ENCODE results near the gene HOXA3. TPM values are rescaled to one million over a fixed set of nuclear protein-coding genes. Genes with fewer than 3 reads are reported as not detected.

HOXA3 gene
- total and polyA plus RNA-seq, 8 donors = 0.87 to 42.6 (median 5.0) TPM

GRCh38 chr7:27094304-27095049 is 57.9 kb downstream of the HOXA3 start:
- DNase-seq = peak in 1 of 2 donors; percentile 23
- Histone ChIP-seq H3K9me3 (no peaks in the 10 kb centered on the region), H3K36me3 (no peaks in the 10 kb centered on the region), H3K27me3 (peaks cover 0 to 88% (median 46%) of the 10 kb centered on the region in 3 donors), H3K27ac (peak overlapping the region in 1 of 5 donors; percentile 99), H3K4me1 (peaks cover 8 to 33% (median 23%) of the 10 kb centered on the region in 4 donors), H3K4me3 (no peak overlapping the region)
- 59 to 75% (median 67%) methylated on average over 28 to 29 of the region's 29 CpGs for WGBS, 5 donors
- TF ChIP-seq POLR2AphosphoS5 (IDR thresholded peaks at IDR 0.05) (no peak), POLR2A (IDR thresholded peaks at IDR 0.05) (no peak), CTCF (IDR thresholded peaks at IDR 0.05) (no peak), EP300 (IDR thresholded peaks at IDR 0.05) (no peak)
- intact Hi-C loops (cut with DNase I; ENCODE audit: low total_unique reads) = no loop called here

DNA sequence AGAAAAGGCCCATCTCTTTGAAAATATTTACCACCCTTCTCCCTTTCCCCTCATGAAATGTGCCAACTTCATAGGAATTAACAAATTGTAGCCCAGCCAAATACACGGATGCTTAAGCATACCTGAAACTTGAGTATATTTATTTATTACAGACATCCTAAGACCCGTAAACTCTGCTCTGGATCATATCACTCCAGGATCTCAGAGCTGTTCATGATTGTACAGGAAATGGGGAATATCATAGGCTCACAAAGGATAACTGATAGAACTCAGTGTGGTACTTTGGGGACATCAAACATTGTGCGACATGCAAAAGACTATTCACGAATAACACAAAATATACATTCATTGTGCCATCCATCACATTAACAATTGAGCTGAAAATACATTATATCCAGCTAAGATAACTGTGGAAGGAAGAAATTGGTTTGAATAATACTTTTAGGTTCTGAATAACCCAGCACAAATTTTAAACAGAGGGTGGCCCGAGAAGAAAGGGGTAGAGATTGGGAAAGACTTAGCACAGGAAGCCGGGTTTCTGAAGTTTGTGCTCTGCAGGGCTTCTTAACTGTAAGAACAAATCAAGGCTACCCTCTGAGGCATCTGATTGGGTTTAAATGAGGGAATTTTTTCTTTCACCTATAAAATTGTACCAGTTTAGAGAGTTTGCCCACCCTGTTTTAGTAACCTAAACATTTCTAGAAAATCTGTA is 59.0 kb downstream of the HOXA3 start:
- Histone ChIP-seq H3K36me3 (no peaks in the 10 kb centered on the region), H3K27ac (no peak overlapping the region), H3K27me3 (peaks cover 1 to 88% (median 45%) of the 10 kb centered on the region in 3 donors), H3K9me3 (peaks cover 0 to 1% (median under 1%) of the 10 kb centered on the region in 4 donors), H3K4me1 (peaks cover 8 to 26% (median 20%) of the 10 kb centered on the region in 4 donors), H3K4me3 (no peak overlapping the region)
- no peak for DNase-seq
- TF ChIP-seq CTCF (IDR thresholded peaks at IDR 0.05) = no peak
- TF ChIP-seq POLR2A (IDR thresholded peaks at IDR 0.05) = no peak
- WGBS, 5 donors = 71 to 77% (median 73%) methylated on average over 6 of the region's 6 CpGs
- intact Hi-C loops (cut with DNase I; ENCODE audit: low total_unique reads) = no loop called here

DNA sequence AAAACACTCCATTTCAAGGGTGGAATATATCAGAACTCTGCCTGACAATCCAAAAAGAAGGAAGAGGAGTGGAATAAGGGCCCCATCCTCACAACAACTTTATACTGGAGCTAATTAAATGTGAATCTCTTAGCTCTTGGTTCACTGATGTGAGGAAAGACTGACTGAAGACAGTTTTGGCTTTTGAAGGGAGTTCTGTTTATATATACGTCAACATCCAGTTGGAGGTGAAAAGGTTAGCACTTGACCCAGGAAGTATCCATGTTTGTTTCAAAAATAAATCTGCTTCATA is 59.6 kb downstream of the HOXA3 start:
- DNase-seq = no peak
- 50 to 83% (median 76%) methylated on average over 1 of the region's 1 CpG for WGBS, 5 donors
- TF ChIP-seq CTCF (IDR thresholded peaks at IDR 0.05) (no peak), POLR2A (IDR thresholded peaks at IDR 0.05) (no peak), EP300 (IDR thresholded peaks at IDR 0.05) (no peak), POLR2AphosphoS5 (IDR thresholded peaks at IDR 0.05) (no peak)
- no peaks in the 10 kb centered on the region for H3K36me3 ChIP-seq
- intact Hi-C loops (cut with DNase I; ENCODE audit: low total_unique reads) = no loop called here
- H3K9me3 ChIP-seq = peaks cover 0 to 7% (median 3%) of the 10 kb centered on the region in 4 donors
- no peak overlapping the region for H3K27ac ChIP-seq
- H3K4me3 ChIP-seq = no peak overlapping the region
- H3K4me1 ChIP-seq = peaks cover 7 to 20% (median 15%) of the 10 kb centered on the region in 4 donors
- peaks cover 5 to 88% (median 45%) of the 10 kb centered on the region in 3 donors for H3K27me3 ChIP-seq

GRCh38 chr7:27091941-27092818 is 60.2 kb downstream of the HOXA3 start:
- Histone ChIP-seq H3K36me3 (no peaks in the 10 kb centered on the region), H3K4me3 (no peak overlapping the region), H3K27me3 (peaks cover 5 to 89% (median 48%) of the 10 kb centered on the region in 3 donors), H3K9me3 (peaks cover 0 to 9% (median 4%) of the 10 kb centered on the region in 4 donors), H3K27ac (no peak overlapping the region), H3K4me1 (peaks cover under 1 to 14% (median 11%) of the 10 kb centered on the region in 4 donors)
- no peak for DNase-seq
- WGBS, 5 donors = 63 to 74% (median 68%) methylated on average over 9 of the region's 9 CpGs
- TF ChIP-seq CTCF (IDR thresholded peaks at IDR 0.05) (no peak), POLR2A (IDR thresholded peaks at IDR 0.05) (no peak), POLR2AphosphoS5 (IDR thresholded peaks at IDR 0.05) (no peak)
- intact Hi-C loops (cut with DNase I; ENCODE audit: low total_unique reads) = no loop called here
